ENCODE measurements around the gene ECE1. TPM values are rescaled to one million over a fixed set of nuclear protein-coding genes. Genes with fewer than 3 reads are reported as not detected.

ECE1 gene
- total and polyA plus RNA-seq, 9 of the 15 experiments (the other 6 are each of a cell fraction or from before 2014, with no cell fraction given): 0.56 to 34.8 (median 11.0) TPM

GRCh38 chr1:21232044-21232443 lies 58.2 kb downstream of the ECE1 start (continued):
- TF ChIP-seq PYGO2 (tag; IDR thresholded peaks at IDR 0.05): no peak
- no peak for TF ChIP-seq MAFF (IDR thresholded peaks at IDR 0.05; ENCODE audit: low read length)
- TF ChIP-seq STAG1 (CRISPR knock-in tag; IDR thresholded peaks at IDR 0.05; ENCODE audit: borderline replicate concordance): peak; percentile 80; the same call in 1 of the 2 replicates
- no peak for TF ChIP-seq XRCC4 (IDR thresholded peaks at IDR 0.05; ENCODE audit: extremely low read depth, insufficient read depth, insufficient read length)
- no peak for TF ChIP-seq MYBL2 (IDR thresholded peaks at IDR 0.05; ENCODE audit: low read depth)
- TF ChIP-seq MYBL2 (CRISPR knock-in tag; IDR thresholded peaks at IDR 0.05; ENCODE audit: borderline replicate concordance): no peak
- TF ChIP-seq NKRF (IDR thresholded peaks at IDR 0.05; ENCODE audit: borderline replicate concordance): no peak
- TF ChIP-seq HINFP (tag; conservative IDR thresholded peaks at IDR 0.05; ENCODE audit: low read depth): no peak
- no peak for TF ChIP-seq ZBTB17 (CRISPR knock-in tag; IDR thresholded peaks at IDR 0.05)
- no peak for TF ChIP-seq CREB1 (IDR thresholded peaks at IDR 0.05)
- no peak for TF ChIP-seq CREB1 (CRISPR knock-in tag; IDR thresholded peaks at IDR 0.05)
- TF ChIP-seq RBM14 (IDR thresholded peaks at IDR 0.05; ENCODE audit: borderline replicate concordance, insufficient read depth, low read depth, low read length): no peak
- no peak for TF ChIP-seq NR2C1 (IDR thresholded peaks at IDR 0.05)
- no peak for TF ChIP-seq NR2C1 (tag; IDR thresholded peaks at IDR 0.05)
- TF ChIP-seq PRPF4 (IDR thresholded peaks at IDR 0.05; ENCODE audit: insufficient read depth, low read depth, low read length, poor library complexity, severe bottlenecking): no peak
- no peak for TF ChIP-seq PHF20 (IDR thresholded peaks at IDR 0.05; ENCODE audit: partially characterized antibody)
- no peak for TF ChIP-seq BRD4 (IDR thresholded peaks at IDR 0.05)
- TF ChIP-seq BCOR (IDR thresholded peaks at IDR 0.05): no peak; the same call in 1 of the 2 replicates
- no peak for TF ChIP-seq PHTF2 (CRISPR knock-in tag; IDR thresholded peaks at IDR 0.05)
- peak; percentile 78 for TF ChIP-seq DEAF1 (CRISPR knock-in tag; IDR thresholded peaks at IDR 0.05)
- no peak for TF ChIP-seq ZBED1 (IDR thresholded peaks at IDR 0.05)
- TF ChIP-seq ZNF778 (CRISPR knock-in tag; IDR thresholded peaks at IDR 0.05): no peak
- TF ChIP-seq BDP1 (IDR thresholded peaks at IDR 0.05; ENCODE audit: insufficient read depth, insufficient read length): no peak
- peak; percentile 41 for TF ChIP-seq RBM25 (IDR thresholded peaks at IDR 0.05; ENCODE audit: low read depth, low read length, severe bottlenecking)
- TF ChIP-seq RHOXF2B (CRISPR knock-in tag; conservative IDR thresholded peaks at IDR 0.05): no peak
- no peak for TF ChIP-seq MCM2 (IDR thresholded peaks at IDR 0.05; ENCODE audit: low read depth)
- TF ChIP-seq KLF13 (tag; IDR thresholded peaks at IDR 0.05; ENCODE audit: borderline replicate concordance, low read depth): no peak
- TF ChIP-seq HNRNPUL1 (IDR thresholded peaks at IDR 0.05; ENCODE audit: low read length): no peak
